ENCODE measurements around the gene BCL7A.

DNA sequence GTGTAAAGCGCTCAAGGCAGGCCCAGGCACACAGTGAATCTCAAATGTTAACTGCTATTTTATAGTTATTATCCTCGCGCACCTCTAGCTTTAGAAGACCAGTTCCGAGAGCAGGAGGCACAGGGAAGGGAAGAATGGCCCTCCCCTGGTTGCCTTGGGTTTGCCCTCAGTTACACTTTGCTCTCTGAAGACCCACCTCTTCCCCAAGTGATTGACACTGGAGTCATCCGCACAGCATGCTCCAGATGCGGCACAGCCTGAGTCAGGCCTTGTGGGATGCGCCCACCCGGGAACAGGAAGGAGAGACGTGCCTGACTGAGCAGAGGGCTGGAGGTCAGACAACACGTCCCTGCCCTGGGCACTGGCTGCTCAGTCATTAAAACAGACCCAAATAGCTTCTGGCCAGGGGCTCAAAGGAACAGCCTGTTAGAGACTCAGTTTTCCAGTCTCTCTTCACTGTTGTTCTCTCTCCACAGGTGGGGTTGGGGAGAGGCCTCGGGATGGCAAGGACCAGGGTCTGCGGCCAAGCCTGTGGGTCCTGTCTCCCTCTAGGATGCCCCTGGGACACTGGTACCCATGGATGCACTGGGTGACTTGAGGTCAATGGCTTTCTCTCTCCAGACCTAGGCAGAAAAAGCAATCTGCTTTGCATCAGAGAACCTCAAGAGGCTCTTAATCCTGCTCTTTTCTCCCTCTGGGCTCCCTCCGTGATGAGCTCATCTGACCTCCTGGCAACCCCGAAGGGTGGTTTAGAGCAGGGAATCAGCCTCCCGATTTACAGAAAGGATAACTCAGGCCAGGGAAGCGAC, 43.3 kb downstream of the BCL7A start:
- TF ChIP-seq POLR2A (IDR thresholded peaks at IDR 0.05) = no peak
- TF ChIP-seq, protein P1, sequence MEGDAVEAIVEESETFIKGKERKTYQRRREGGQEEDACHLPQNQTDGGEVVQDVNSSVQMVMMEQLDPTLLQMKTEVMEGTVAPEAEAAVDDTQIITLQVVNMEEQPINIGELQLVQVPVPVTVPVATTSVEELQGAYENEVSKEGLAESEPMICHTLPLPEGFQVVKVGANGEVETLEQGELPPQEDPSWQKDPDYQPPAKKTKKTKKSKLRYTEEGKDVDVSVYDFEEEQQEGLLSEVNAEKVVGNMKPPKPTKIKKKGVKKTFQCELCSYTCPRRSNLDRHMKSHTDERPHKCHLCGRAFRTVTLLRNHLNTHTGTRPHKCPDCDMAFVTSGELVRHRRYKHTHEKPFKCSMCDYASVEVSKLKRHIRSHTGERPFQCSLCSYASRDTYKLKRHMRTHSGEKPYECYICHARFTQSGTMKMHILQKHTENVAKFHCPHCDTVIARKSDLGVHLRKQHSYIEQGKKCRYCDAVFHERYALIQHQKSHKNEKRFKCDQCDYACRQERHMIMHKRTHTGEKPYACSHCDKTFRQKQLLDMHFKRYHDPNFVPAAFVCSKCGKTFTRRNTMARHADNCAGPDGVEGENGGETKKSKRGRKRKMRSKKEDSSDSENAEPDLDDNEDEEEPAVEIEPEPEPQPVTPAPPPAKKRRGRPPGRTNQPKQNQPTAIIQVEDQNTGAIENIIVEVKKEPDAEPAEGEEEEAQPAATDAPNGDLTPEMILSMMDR (IDR thresholded peaks at IDR 0.05) = no peak
- TF ChIP-seq POLR2AphosphoS5 (IDR thresholded peaks at IDR 0.05) = peak; percentile 36 to 60 (median 43)
- no peak for TF ChIP-seq EP300 (IDR thresholded peaks at IDR 0.05; ENCODE audit: low read depth)

All from transverse colon (tissue), 4 donors.